ENCODE measurements around the gene PLA2G4A.

The PLA2G4A gene

DNA sequence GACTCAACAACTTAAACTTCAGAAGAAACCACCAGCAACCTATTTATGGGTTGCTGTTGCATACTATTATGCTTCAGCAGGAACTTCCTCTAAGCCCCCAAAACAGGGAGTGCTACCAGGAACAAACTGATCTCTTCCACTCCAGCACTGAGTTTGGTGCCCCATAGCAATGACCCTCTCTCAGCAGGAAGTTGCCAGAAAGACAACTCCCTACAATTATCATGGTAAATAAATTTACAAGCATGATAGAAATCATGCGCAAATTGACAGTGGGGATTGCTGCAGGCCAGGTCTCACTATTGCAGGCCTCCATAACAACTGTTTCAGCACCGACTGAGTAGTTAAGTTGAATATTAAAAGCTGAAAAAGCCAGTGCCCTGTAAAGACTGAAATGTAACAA is 180.6 kb downstream of the PLA2G4A start:
- DNase-seq (ENCODE audit: low read depth): no peak
- no peak overlapping the region for H3K4me3 ChIP-seq (ENCODE audit: low read length)
- TF ChIP-seq, protein P1, sequence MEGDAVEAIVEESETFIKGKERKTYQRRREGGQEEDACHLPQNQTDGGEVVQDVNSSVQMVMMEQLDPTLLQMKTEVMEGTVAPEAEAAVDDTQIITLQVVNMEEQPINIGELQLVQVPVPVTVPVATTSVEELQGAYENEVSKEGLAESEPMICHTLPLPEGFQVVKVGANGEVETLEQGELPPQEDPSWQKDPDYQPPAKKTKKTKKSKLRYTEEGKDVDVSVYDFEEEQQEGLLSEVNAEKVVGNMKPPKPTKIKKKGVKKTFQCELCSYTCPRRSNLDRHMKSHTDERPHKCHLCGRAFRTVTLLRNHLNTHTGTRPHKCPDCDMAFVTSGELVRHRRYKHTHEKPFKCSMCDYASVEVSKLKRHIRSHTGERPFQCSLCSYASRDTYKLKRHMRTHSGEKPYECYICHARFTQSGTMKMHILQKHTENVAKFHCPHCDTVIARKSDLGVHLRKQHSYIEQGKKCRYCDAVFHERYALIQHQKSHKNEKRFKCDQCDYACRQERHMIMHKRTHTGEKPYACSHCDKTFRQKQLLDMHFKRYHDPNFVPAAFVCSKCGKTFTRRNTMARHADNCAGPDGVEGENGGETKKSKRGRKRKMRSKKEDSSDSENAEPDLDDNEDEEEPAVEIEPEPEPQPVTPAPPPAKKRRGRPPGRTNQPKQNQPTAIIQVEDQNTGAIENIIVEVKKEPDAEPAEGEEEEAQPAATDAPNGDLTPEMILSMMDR (conservative IDR thresholded peaks at IDR 0.05; ENCODE audit: low read length): no peak

DNA sequence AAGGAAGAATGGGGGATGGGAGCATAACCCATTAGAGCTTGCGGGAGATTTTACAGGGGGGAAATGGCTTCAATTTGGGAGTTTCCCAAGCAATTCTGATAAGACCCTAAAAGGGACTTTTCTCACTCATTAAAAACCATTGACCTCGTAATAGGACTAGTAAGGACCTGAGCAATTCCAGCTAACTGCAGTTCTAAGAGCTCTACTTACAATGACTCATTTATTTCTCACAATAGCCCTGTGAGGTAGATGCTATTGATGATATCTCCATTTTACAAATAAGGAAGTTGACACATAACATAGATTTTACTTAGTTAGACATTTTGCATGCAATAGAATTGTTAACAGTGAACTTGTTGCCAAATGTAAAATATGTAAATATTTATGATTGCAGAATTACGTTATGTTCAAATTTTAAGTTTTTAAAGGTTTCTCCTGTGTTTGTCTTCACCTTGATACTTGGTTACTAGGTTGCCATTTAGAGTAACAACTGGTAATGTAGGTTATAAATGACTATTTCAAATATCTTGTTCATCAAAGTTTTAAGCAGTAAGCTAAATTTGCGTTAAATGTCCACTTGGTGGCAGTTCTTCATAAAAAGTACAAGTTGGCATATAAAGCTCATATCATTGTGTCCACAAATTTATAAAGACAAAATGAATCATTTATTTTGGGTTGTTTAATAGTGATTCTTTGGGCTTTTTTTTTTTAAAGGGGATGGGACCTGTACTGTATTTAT is 182.0 kb downstream of the PLA2G4A start:
- DNase-seq (ENCODE audit: low read depth): no peak
- TF ChIP-seq, protein P1 (conservative IDR thresholded peaks at IDR 0.05; ENCODE audit: low read length): no peak
- no peak overlapping the region for H3K4me3 ChIP-seq (ENCODE audit: low read length)

DNA sequence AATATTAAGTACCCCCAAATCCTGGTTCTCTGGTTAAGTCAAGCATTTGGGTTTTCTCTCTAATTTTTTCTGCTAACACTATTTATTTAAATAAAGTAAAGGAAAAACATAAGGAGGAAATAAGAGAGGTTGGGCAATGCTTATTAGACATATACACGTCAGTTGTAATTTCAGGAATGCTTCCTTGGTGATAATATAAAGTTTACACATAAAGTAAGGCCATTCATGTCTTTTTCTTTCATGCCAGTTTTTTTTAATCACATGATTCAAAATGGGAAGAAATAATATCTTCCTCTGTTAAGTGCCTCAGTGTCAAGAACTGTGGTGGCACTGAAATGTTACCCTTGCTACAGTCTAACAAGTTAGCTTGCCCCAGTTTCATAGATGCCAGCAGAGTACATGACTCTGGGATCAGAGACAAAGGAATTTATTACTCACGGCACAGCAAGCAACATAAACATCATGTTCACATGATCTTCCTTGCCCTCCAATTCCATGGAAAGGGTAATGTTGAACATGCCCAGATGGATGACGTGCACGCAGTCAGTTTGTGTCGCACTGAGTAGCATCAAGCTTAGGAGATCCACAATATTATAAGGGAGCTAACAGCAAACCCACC is 184.9 kb downstream of the PLA2G4A start:
- TF ChIP-seq, protein P1 (conservative IDR thresholded peaks at IDR 0.05; ENCODE audit: low read length): no peak
- H3K4me3 ChIP-seq (ENCODE audit: low read length): no peak overlapping the region
- no peak for DNase-seq (ENCODE audit: low read depth)

DNA sequence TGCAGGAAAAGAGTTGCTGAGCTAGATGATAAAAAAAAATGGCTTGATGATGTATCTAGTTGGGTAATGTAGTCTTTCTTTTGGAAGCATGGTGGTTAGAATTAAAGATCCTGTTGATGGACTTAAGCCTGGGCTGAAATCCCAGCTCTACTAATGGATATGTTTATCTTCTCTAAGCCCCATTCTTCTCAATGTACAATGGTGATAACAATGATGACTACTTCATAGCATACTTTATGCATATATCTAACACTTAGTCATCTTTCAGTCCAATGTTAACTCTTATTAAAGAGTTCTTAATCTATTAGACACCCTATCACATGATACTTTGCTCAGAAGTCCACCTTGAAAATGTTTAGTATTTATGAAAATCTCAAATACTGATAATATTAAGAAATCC is 189.5 kb downstream of the PLA2G4A start:
- TF ChIP-seq, protein P1 (conservative IDR thresholded peaks at IDR 0.05; ENCODE audit: low read length): no peak
- DNase-seq (ENCODE audit: low read depth): no peak
- no peak overlapping the region for H3K4me3 ChIP-seq (ENCODE audit: low read length)

DNA sequence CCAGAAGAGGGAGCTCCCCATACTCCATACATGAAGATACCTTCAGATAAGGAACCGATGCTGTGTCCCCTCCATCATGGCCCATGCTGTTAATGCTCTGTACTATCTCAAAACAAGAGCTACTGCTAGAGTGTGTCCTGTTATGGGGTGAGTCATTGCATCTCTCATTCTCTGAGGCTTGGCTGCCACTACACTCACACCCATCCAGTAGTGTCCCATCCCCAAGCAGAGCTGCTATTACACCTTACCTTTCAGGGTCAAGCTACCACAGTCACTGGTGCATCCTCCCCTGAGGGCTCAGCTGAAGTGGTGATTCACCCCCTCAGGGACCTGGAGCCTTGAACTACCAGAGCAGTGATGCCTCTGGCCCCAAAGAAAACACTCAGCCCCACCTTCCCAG is 198.5 kb downstream of the PLA2G4A start:
- DNase-seq (ENCODE audit: low read depth): no peak
- TF ChIP-seq, protein P1 (conservative IDR thresholded peaks at IDR 0.05; ENCODE audit: low read length): no peak
- no peak overlapping the region for H3K4me3 ChIP-seq (ENCODE audit: low read length)

DNA sequence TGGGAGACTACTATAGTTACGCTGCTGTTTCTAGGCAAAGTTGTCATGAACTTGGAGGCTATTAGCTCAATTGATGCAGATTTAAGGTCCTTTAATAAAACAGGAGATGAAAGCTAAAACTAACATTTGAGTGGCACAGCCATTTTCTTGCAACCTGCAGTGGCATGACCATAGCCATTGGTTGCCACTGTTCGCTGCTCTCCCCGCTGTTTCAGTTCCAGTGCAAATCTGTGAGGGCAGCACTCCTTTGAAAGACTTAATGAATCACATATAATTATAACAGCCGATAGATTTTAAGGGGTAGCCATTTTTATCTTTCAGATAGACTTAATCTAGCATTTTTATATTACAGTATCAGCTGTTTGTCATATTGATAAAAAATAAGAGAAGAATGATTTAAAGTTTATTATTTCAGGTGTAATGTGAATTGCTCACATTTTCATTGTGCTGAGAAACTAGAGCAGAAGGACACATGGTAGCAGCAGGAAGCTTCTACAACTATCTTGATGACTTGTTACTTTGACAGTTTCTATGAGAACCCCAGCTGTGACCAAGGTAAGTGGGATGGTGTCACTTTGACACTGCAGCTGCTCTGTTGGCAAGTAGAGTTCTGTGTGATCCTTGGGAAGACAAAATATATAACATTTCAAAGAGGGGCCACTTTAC is 203.7 kb downstream of the PLA2G4A start:
- no peak overlapping the region for H3K4me3 ChIP-seq (ENCODE audit: low read length)
- no peak for DNase-seq (ENCODE audit: low read depth)
- TF ChIP-seq, protein P1 (conservative IDR thresholded peaks at IDR 0.05; ENCODE audit: low read length): no peak

Measured in AG10803 (cell line).